H1 (cell line): Measurements from ENCODE around the gene ATP6V1G3. TPM values are rescaled to one million over a fixed set of nuclear protein-coding genes. Genes with fewer than 3 reads are reported as not detected.
"Not testable (repeated sequence)": the region's sequence is repeated elsewhere in the genome, so short reads cannot be mapped to it uniquely, and the experiment has no call there.

Source experiments
- CTCF ChIA-PET: fragments of 300-600 bp; sonication (Branson Sonifier 250); formaldehyde crosslinking; loops from one replicate; lab custom pipeline; 2021; ENCODE audit not compliant: partially characterized antibody; lab: Charles Lee
- POLR2A ChIA-PET: fragments of 300-600 bp; sonication (Branson Sonifier 250); formaldehyde crosslinking; loops from one replicate; lab custom pipeline; 2021; ENCODE audit warnings: inconsistent platforms; ENCODE audit not compliant: partially characterized antibody; lab: Charles Lee
- DNase-seq, 2 experiments: peaks; one replicate each; pipeline versions ENCODE4 v3.0.0 to v3.0.0-alpha.2; 2010 to 2022; ENCODE audit warnings: low spot score in 2 of 2, low read depth in 1 of 2, mixed read lengths in 1 of 2
- FAIRE-seq: peaks from 2 replicates; lab custom pipeline; 2011; peaks lifted over from hg19 to GRCh38; lab: Jason Lieb, UNC
- H2AFZ ChIP-seq: 2 replicates; pipeline ENCODE4 v1.8.1; 2012; ENCODE audit warnings: low read length, inconsistent platforms
- H2AK5ac ChIP-seq: 2 replicates; pipeline ENCODE4 v1.6.1; 2013; ENCODE audit warnings: low read depth, low read length
- H2BK120ac ChIP-seq: replicated peaks from 2 replicates; pipeline ENCODE3; 2013; ENCODE audit warnings: low read depth, low read length, inconsistent platforms
- H2BK12ac ChIP-seq: 2 replicates; pipeline ENCODE4 v1.6.1; 2013; ENCODE audit warnings: low read depth, low read length
- H2BK15ac ChIP-seq: 2 replicates; pipeline ENCODE4 v1.6.1; 2013; ENCODE audit warnings: low read length
- H2BK20ac ChIP-seq: 2 replicates; pipeline ENCODE4 v1.6.1; 2013; ENCODE audit warnings: low read length
- H2BK5ac ChIP-seq: 2 replicates; pipeline ENCODE4 v1.6.1; 2013; ENCODE audit warnings: low read depth, low read length
- H3K14ac ChIP-seq: 2 replicates; pipeline ENCODE4 v1.6.1; 2013; ENCODE audit warnings: inconsistent platforms; ENCODE audit not compliant: insufficient read length
- H3K18ac ChIP-seq: 2 replicates; pipeline ENCODE4 v1.6.1; 2013; ENCODE audit warnings: low read length; ENCODE audit errors: extremely low read depth
- H3K23ac ChIP-seq: 2 replicates; pipeline ENCODE4 v1.6.1; 2013; ENCODE audit warnings: inconsistent platforms; ENCODE audit not compliant: insufficient read length
- H3K23me2 ChIP-seq: 2 replicates; pipeline ENCODE4 v1.6.1; 2013; ENCODE audit warnings: low read depth, low read length
- H3K27ac ChIP-seq: 2 replicates; pipeline ENCODE4 v1.6.1; 2011; ENCODE audit warnings: low read depth, low read length, inconsistent platforms
- H3K27me3 ChIP-seq, 4 experiments: replicated peaks in 1 of 4; 1 replicate in 1 of 4; 2 replicates in 3 of 4; pipeline versions ENCODE4 v1.6.1 to v1.8.1; 2011 to 2013; ENCODE audit warnings: low read length in 3 of 4, mild to moderate bottlenecking in 3 of 4, inconsistent platforms in 2 of 4, mixed read lengths in 2 of 4, moderate library complexity in 1 of 4; ENCODE audit not compliant: control insufficient read depth in 3 of 4, insufficient read depth in 3 of 4; ENCODE audit errors: extremely low read depth in 1 of 4
- H3K36me3 ChIP-seq, 4 experiments: 2 replicates each; pipeline versions ENCODE4 v1.6.1 to v1.8.1; 2011 to 2013; ENCODE audit warnings: mild to moderate bottlenecking in 4 of 4, low read length in 3 of 4, moderate library complexity in 2 of 4, control low read depth in 1 of 4, inconsistent platforms in 1 of 4; ENCODE audit not compliant: insufficient read depth in 4 of 4, control insufficient read depth in 2 of 4
- H3K4ac ChIP-seq: replicated peaks from 2 replicates; pipeline ENCODE3; 2013; ENCODE audit warnings: low read length, low read depth, mixed read lengths, inconsistent platforms; ENCODE audit not compliant: insufficient read length
- H3K4me1 ChIP-seq, 4 experiments: replicated peaks in 1 of 4; 1 replicate in 1 of 4; 2 replicates in 3 of 4; pipeline versions ENCODE4 v1.6.1 to v1.8.1; 2011 to 2013; ENCODE audit warnings: low read length in 3 of 4, inconsistent platforms in 2 of 4, mixed read lengths in 1 of 4; ENCODE audit not compliant: insufficient read depth in 4 of 4, control insufficient read depth in 3 of 4
- H3K4me2 ChIP-seq, 2 experiments: 2 replicates each; pipeline versions ENCODE4 v1.6.1 to v1.8.1; 2011 to 2013; ENCODE audit warnings: low read depth in 2 of 2, low read length in 2 of 2, control low read depth in 1 of 2, inconsistent platforms in 1 of 2, mild to moderate bottlenecking in 1 of 2; ENCODE audit not compliant: insufficient read depth in 1 of 2
- H3K4me3 ChIP-seq, 4 experiments: fragments of 200-600, 300-600 bp in 1 of 4; sonication (generic), shearing (Covaris generic), sonication (Bioruptor Twin) in 1 of 4; 2 replicates each; pipeline versions ENCODE4 v1.5.1 to v1.8.1; 2011 to 2016; ENCODE audit warnings: low read length in 4 of 4, low read depth in 3 of 4, control low read depth in 2 of 4, inconsistent platforms in 2 of 4, mild to moderate bottlenecking in 2 of 4, mixed read lengths in 1 of 4, moderate library complexity in 1 of 4; ENCODE audit not compliant: insufficient read depth in 2 of 4; ENCODE audit errors: extremely low read depth in 1 of 4
- H3K56ac ChIP-seq: replicated peaks from 2 replicates; pipeline ENCODE3; 2013; ENCODE audit warnings: low read depth, mild to moderate bottlenecking, mixed read lengths, low read length, inconsistent platforms; ENCODE audit not compliant: insufficient read length
- H3K79me1 ChIP-seq: 2 replicates; pipeline ENCODE4 v1.6.1; 2013; ENCODE audit warnings: low read depth, low read length, control low read depth
- H3K79me2 ChIP-seq, 2 experiments: 2 replicates each; pipeline versions ENCODE4 v1.6.1 to v1.8.1; 2012 to 2013; ENCODE audit warnings: low read length in 2 of 2, mild to moderate bottlenecking in 2 of 2, inconsistent platforms in 1 of 2; ENCODE audit not compliant: insufficient read depth in 2 of 2, control insufficient read depth in 1 of 2
- H3K9ac ChIP-seq, 4 experiments: replicated peaks in 1 of 4; 1 replicate in 1 of 4; 2 replicates in 3 of 4; pipeline versions ENCODE4 v1.6.1 to v1.8.1; 2011 to 2013; ENCODE audit warnings: low read depth in 3 of 4, low read length in 3 of 4, control low read depth in 2 of 4, mild to moderate bottlenecking in 2 of 4, moderate library complexity in 2 of 4, inconsistent platforms in 1 of 4; ENCODE audit errors: extremely low read depth in 1 of 4
- H3K9me3 ChIP-seq, 2 experiments: 2 replicates each; pipeline versions ENCODE4 v1.6.1 to v1.8.1; 2012 to 2013; ENCODE audit warnings: mild to moderate bottlenecking in 2 of 2, moderate library complexity in 2 of 2, control low read depth in 1 of 2, inconsistent platforms in 1 of 2, low read depth in 1 of 2, low read length in 1 of 2, mixed read lengths in 1 of 2; ENCODE audit not compliant: insufficient read depth in 2 of 2
- H4K20me1 ChIP-seq, 2 experiments: replicated peaks in 1 of 2; 2 replicates each; pipeline versions ENCODE3 to v1.8.1; 2011 to 2013; ENCODE audit warnings: inconsistent platforms in 2 of 2, low read length in 2 of 2, mild to moderate bottlenecking in 1 of 2; ENCODE audit not compliant: insufficient read depth in 2 of 2, control insufficient read depth in 1 of 2
- H4K5ac ChIP-seq: 2 replicates; pipeline ENCODE4 v1.6.1; 2013; ENCODE audit warnings: low read length, low read depth, mixed read lengths, inconsistent platforms; ENCODE audit not compliant: insufficient read length
- H4K8ac ChIP-seq: 2 replicates; pipeline ENCODE4 v1.8.0; 2013; ENCODE audit warnings: mild to moderate bottlenecking, moderate library complexity, low read length, inconsistent platforms; ENCODE audit not compliant: insufficient read depth; ENCODE audit errors: extremely low read depth
- H4K91ac ChIP-seq: replicated peaks from 2 replicates; pipeline ENCODE3; 2013; ENCODE audit warnings: low read length, mixed read lengths, inconsistent platforms; ENCODE audit not compliant: insufficient read length
- CEBPB ChIP-seq: IDR thresholded peaks from 2 replicates; pipeline ENCODE4 v1.6.1; 2012; ENCODE audit warnings: low read depth, low read length
- WGBS, 2 experiments: shearing (Covaris generic) in 1 of 2; methylation state at CpG; one replicate each; pipeline versions ENCODE4 v1.1.6 to v1.1.7; 2013 to 2015; ENCODE audit warnings: low lambda C conversion rate in 2 of 2, mixed read lengths in 2 of 2, inconsistent platforms in 1 of 2, low coverage in 1 of 2, missing lambda C conversion rate in 1 of 2; ENCODE audit not compliant: insufficient replicate concordance in 2 of 2, insufficient coverage in 1 of 2, insufficient read length in 1 of 2; ENCODE audit errors: extremely low coverage in 1 of 2, missing lambda C conversion rate in 1 of 2; 5-methylcytosine and 5-hydroxymethylcytosine counted together
- polyA plus RNA-seq, 7 experiments: library from polyadenylated mRNA; depleted of rRNA in 3 of 7; stranded (reverse) in 5 of 7; unstranded in 2 of 7; fragments of >200 nt in 5 of 7; fragments of 200-250 nt in 2 of 7; gene quantifications; 1 replicate in 5 of 7; 2 replicates in 1 of 7; 4 replicates in 1 of 7; pipeline versions ENCODE4 v1.2.1 to v1.2.3, GENCODE V29; 2011 to 2013; ENCODE audit warnings: missing spikeins in 2 of 7, mixed read lengths in 2 of 7
- total RNA-seq: library from RNA; stranded (reverse); fragmentation: NEBNext Ultra II Directional; extraction: Animal tissue kit (Norgen Biotek cat#: 25700); gene quantifications from 2 replicates; pipeline ENCODE4 v1.2.1, GENCODE V29; 2021

ATP6V1G3 gene
- total and polyA plus RNA-seq, 2 of the 8 experiments (the other 6 are each of a cell fraction or from before 2014, with no cell fraction given), result not detected

DNA sequence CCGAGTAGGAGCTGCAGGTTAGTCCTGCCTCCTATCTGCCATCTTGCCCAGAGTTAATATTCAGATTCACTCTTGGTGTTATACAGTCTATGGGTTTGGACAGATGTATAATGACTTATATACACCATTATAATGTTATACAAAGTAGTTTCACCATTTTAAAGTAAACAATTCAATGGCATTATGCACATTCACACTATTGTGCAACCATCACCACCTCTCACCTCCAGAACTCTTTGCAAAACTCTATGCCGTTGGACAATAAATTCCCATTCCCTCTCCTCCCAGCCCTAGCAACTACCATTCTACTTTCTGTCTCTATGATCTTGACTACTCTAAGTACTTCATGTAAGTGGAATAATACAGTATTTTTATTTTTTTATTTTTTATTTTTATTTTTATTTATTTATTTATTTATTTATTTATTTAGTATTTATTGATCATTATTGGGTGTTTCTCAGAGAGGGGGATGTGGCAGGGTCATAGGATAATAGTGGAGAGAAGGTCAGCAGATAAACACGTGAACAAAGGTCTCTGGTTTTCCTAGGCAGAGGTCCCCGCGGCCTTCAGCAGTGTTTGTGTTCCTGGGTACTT, 42.8 kb upstream of the ATP6V1G3 start:
- H2BK120ac ChIP-seq, H3K4me1 ChIP-seq, H2AK5ac ChIP-seq, H2BK15ac ChIP-seq, H3K4me3 ChIP-seq, H3K27me3 ChIP-seq, H2BK12ac ChIP-seq, H3K23ac ChIP-seq, H3K4ac ChIP-seq: not testable (repeated sequence)
- TF ChIP-seq CEBPB, result 0 out of 2 replicates have a peak, but pooled peaks have one; percentile 48
- TF ChIP-seq, all 59 proteins: peak for 1; not testable (repeated sequence) for 58
- DNase-seq, H3K4me2 ChIP-seq, H4K20me1 ChIP-seq, FAIRE-seq, H2BK20ac ChIP-seq, H4K91ac ChIP-seq, H3K23me2 ChIP-seq, H3K79me1 ChIP-seq, H2AFZ ChIP-seq, H3K9me3 ChIP-seq, H3K27ac ChIP-seq, POLR2A ChIA-PET, H4K5ac ChIP-seq, H2BK5ac ChIP-seq, H3K56ac ChIP-seq, H3K79me2 ChIP-seq, H3K9ac ChIP-seq, H4K8ac ChIP-seq, H3K18ac ChIP-seq, H3K36me3 ChIP-seq, H3K14ac ChIP-seq: not testable (repeated sequence)
- WGBS, 2 experiments, result 93% methylated on average over 5 of the region's 5 CpGs; no CpG with 5 or more reads in 1 of the 2 experiments
- CTCF ChIA-PET, result interaction anchor here (1.0 to 1.7 kb wide), 2 partner anchors 200 to 1184 kb away, joined by 3 to 4 read pairs; no protein-coding TSS in a partner anchor
